ENCODE results near the gene TYR. TPM values are rescaled to one million over a fixed set of nuclear protein-coding genes. Genes with fewer than 3 reads are reported as not detected.

Gene TYR
- total and polyA plus RNA-seq, 2 experiments from 2014 or later, result 0.17 TPM; not detected in 1

GRCh38 chr11:89163686-89164085, 14.0 kb upstream of the TYR start:
- no peaks in the 10 kb centered on the region for H3K36me3 ChIP-seq
- H3K4me1 ChIP-seq (ENCODE audit: low read depth), result no peaks in the 10 kb centered on the region
- H3K27ac ChIP-seq, result no peak overlapping the region
- no peak for TF ChIP-seq CTCF (IDR thresholded peaks at IDR 0.05; ENCODE audit: low read depth, low read length)
- H3K27me3 ChIP-seq, result no peaks in the 10 kb centered on the region
- H3K4me3 ChIP-seq, result no peak overlapping the region
- no peaks in the 10 kb centered on the region for H3K9me3 ChIP-seq (ENCODE audit: low read depth)
- no peak for DNase-seq (ENCODE audit: low read depth in 1 of 2, low spot score in 1 of 2)

- no peaks in the 10 kb centered on the region for H3K27me3 ChIP-seq
- no peak overlapping the region for H3K27ac ChIP-seq
- no peaks in the 10 kb centered on the region for H3K9me3 ChIP-seq (ENCODE audit: low read depth)
- no peaks in the 10 kb centered on the region for H3K36me3 ChIP-seq
- H3K4me1 ChIP-seq (ENCODE audit: low read depth), result no peaks in the 10 kb centered on the region
- H3K4me3 ChIP-seq, result no peak overlapping the region
- TF ChIP-seq CTCF (IDR thresholded peaks at IDR 0.05; ENCODE audit: low read depth, low read length), result no peak
- peak in 1 of 2 donors; percentile 19 for DNase-seq (ENCODE audit: low read depth in 1 of 2, low spot score in 1 of 2)
These were observed 9.3 kb upstream of the TYR start for GRCh38 chr11:89168396-89168795.

GRCh38 chr11:89175796-89176195, 1.9 kb upstream of the TYR start:
- H3K9me3 ChIP-seq (ENCODE audit: low read depth), result no peaks in the 10 kb centered on the region
- no peaks in the 10 kb centered on the region for H3K4me1 ChIP-seq (ENCODE audit: low read depth)
- no peak overlapping the region for H3K27ac ChIP-seq
- H3K4me3 ChIP-seq, result no peak overlapping the region
- DNase-seq (ENCODE audit: low read depth in 1 of 2, low spot score in 1 of 2), result peak in 1 of 2 donors; percentile 36
- no peaks in the 10 kb centered on the region for H3K36me3 ChIP-seq
- TF ChIP-seq CTCF (IDR thresholded peaks at IDR 0.05; ENCODE audit: low read depth, low read length), result no peak
- H3K27me3 ChIP-seq, result no peaks in the 10 kb centered on the region

GRCh38 chr11:89176938-89177337, 737 bp upstream of the TYR start:
- Histone ChIP-seq H3K9me3 (ENCODE audit: low read depth) (no peaks in the 10 kb centered on the region), H3K4me1 (ENCODE audit: low read depth) (no peaks in the 10 kb centered on the region), H3K36me3 (no peaks in the 10 kb centered on the region), H3K4me3 (no peak overlapping the region), H3K27ac (no peak overlapping the region), H3K27me3 (no peaks in the 10 kb centered on the region)
- TF ChIP-seq CTCF (IDR thresholded peaks at IDR 0.05; ENCODE audit: low read depth, low read length), result no peak
- DNase-seq (ENCODE audit: low read depth in 1 of 2, low spot score in 1 of 2), result no peak

GRCh38 chr11:89181111-89181510, 3.4 kb downstream of the TYR start:
- no peak for DNase-seq (ENCODE audit: low read depth in 1 of 2, low spot score in 1 of 2)
- no peak overlapping the region for H3K27ac ChIP-seq
- no peak for TF ChIP-seq CTCF (IDR thresholded peaks at IDR 0.05; ENCODE audit: low read depth, low read length)

More at GRCh38 chr11:89181111-89181510, 3.4 kb downstream of the TYR start:
- Histone ChIP-seq H3K27me3 (no peaks in the 10 kb centered on the region), H3K4me3 (no peak overlapping the region), H3K4me1 (ENCODE audit: low read depth) (no peaks in the 10 kb centered on the region), H3K9me3 (ENCODE audit: low read depth) (no peaks in the 10 kb centered on the region), H3K36me3 (no peaks in the 10 kb centered on the region)

Measured in cardiac muscle cell (in vitro differentiated cells and primary cell).